NCI-H774 (cell line): Measurements from ENCODE around the gene GSN.
A peak's percentile ranks its signal among the peaks of the same experiment; 100 is the strongest.

ENCODE experiments used
- DNase-seq: peaks from one replicate; lab custom pipeline; 2025; lab: John Stamatoyannopoulos, UW

GSN gene

DNA sequence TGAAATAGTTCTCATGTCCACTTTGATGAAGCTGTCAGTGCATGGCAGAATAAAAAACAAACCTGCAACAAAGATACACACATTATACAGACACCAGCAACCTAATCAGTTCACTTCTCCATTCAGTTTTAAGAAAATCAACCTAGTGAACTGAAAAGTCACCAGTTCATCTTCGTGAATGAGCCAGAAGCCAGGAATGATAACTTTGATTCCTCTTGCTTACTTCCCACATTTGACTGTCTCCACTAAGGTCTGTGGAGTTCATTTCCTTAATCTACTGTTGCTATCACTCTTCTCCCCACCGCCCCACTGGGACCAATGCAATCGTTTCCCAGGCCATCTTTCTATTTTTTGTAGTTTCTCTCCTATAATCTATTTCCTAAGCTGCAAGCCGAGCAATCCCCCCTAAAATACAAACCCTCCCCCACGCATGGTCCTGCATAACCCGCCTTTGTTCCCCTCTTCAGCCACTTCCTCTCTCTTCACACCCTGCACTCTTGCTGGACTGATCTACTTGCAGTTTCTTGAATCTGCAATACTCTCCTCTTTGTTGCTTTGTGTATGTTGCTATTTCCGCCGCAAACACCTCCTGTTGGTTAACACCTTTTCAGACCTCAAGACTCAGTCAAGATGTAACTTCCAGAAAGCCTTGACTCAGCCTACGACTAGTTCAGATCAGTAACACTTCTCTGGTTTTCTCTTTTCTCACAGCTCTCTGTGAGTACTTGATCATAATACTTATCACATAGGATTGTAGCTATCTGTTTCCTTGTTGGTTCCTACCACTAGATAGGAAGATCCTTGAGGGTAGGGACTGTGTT, 85.5 kb downstream of the GSN start:
- DNase-seq = no peak

DNA sequence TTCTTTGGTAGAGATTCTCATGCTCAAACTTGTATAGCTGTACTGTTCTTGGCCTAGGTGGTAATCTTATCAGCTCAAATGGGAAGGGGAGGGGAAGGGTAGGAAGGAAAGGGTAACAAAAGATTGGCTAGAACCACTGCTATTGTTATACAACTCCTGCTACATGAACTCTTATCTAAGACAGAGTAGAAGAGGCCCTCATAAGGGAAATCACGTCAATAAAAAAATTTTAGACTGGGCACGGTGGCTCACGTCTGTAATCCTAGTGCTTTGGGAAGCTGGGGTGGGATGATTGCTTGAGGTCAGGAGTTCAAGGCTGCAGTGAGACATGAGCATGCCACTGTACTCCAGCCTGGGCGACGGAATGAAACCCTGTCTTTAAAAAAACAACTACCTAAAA, 86.2 kb downstream of the GSN start:
- DNase-seq = no peak

DNA sequence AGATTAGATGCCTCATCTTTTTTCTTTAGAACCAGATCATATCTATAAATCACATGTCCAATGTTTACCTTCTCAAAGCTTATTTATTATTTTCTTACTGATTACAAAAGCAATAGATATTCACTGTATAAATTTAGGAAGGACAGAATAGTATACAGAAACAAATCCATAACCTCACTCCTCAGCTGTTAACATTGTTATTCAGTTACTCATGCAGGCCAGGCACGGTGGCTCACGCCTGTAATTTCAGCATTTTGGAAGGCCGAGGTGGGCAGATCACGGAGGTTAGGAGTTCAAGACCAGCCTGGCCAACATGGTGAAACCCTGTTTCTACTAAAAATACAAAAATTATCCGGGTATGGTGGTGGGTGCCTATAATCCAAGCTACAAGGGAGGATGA, 86.8 kb downstream of the GSN start:
- no peak for DNase-seq

DNA sequence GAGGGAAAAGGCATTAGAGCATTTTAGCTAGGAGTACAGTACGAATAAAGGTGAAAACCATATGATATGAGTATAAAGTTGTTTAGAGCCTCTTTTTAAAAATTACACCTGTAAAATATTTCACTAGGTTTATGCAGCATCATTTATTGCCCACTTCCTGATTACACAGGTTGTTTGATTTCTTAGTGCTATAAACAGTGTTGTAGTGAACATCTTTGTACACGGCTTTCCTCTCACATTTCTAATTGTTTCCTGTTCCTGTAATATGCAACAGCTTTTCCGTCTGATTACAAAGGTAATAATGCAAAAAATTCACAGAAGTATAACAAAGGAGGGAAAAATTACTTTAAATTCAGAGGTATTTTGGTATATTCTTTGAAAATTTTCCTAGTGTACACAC, 89.0 kb downstream of the GSN start:
- no peak for DNase-seq

DNA sequence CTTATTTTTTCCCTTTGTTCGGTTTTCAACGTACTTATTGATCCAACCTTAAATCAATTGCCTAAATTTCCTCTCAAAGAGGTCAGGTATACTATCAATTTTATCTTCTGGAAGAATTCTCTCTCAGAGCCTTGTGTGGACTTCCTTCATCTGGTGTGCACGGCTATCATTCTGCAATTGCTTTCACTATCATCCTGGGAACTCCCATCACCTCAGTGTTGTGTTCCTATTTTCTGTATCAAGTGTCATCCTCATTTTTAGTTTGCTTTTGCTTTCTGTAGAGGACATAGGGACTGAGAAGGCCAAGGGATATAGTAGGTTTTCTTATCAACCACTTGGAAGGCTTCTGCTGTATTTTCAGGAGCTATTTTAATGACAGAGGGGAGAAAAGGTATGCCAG, 90.8 kb downstream of the GSN start:
- DNase-seq = no peak

DNA sequence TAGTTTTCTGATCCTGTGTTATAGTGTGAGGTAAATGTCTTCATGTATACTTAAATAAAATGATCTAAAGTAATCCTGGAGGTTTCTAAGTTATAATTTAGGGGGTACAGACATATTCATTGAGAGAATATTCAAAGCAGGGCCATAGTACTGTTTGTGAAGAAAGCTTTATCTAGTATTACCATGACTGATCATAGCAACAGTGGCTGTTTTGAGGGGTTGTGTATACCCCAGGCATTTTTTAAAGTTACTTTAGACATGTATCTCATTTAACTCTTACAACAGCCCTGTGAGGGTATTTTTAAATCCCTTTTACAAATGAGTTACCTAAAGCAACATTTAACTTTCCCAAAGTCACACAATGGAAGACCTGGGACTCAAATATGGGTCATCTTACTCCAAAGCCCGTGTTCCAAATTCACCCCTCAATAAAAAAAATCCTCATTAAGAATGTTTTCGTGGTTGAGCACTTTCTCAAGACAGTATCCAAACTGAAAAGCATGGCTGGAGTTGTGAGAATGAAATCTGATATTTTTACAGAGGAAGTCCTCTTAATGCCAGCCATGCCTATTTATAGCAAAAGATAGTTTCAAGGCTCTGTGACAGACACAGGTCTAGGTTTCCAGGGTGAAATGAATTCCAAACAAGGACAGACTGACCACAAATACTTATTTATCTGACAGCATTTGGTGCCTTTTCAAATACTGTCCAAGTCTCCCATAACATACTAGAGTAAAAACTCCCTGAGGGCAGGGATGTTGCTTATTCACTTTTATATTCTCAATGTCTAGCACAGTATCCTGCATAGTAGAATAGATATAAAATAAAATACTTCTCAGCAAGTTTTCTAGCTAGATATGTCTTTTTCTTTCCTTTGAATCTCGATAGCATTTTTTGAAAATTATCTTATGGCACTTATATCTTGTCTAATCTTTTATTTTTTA, 91.7 kb downstream of the GSN start:
- DNase-seq = no peak

DNA sequence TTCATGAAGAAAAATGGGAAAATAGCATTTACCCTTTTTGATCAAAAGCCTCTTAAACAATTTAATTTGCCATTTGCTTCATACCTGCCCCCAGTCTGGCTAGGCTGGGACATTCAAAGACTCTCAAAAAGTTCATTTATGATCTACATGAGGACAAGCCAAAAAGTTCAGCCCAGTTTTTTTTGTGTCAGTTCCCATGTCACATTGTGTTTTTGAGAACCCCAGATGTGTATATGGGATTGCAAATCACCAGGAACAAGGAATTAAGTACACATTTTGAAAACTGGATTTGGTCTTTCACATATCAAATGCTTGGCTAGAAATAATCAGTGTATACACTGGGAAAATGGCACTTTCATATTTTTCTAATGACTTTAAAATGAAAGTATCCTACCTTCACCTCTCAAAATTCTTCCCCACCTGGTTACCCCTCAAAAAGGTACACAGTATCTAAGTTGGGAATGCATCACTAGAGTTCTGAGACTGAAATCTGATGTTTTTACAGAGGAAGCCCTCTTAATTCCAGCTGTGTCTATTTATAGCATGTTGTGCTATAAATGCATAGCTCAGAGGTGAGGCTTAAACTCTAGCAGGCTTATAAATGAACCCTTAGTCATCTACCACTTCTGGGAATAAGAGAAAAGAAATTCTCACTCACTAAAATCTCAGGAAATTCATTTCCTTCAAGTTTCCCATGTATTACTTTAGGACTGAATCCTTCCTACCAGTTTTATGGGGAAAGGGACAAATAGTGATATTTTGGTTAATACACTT, 92.8 kb downstream of the GSN start:
- no peak for DNase-seq

DNA sequence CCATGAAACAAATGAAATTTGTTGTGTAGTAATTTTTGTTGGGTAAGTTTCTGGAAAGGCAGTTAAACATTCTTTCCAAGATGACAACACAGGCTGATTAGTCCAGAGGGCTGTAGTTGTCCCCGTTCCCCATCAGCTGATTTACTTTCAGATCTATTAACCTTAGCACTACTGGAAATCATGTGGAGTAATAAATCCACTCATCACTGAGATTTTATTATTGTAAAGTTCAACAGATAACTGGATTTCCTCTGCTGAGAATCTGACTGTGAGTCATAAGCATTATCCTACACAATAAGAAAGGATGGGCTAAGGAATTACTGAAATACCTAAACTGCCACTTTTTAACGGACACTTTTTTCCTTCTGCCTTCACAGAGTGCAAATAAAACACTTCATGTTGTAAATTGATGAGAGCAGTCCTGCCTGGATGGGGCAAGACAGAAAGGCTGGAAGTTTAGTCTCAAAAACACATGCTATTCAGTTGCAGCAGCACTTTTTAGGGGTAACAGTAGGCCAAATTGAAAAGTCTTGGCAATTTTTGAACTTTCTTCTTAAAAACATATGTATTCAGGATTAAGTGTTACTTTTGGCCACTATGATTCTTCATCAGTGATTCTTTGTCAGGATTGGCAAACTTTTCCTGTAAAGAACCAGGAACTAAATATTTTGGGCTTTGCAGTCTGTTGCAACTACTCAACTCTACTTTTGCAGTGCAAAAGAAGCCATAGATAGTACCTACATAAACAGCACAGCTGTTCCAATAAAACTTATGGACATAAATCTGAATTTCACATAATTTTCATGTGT, 95.1 kb downstream of the GSN start:
- no peak for DNase-seq

DNA sequence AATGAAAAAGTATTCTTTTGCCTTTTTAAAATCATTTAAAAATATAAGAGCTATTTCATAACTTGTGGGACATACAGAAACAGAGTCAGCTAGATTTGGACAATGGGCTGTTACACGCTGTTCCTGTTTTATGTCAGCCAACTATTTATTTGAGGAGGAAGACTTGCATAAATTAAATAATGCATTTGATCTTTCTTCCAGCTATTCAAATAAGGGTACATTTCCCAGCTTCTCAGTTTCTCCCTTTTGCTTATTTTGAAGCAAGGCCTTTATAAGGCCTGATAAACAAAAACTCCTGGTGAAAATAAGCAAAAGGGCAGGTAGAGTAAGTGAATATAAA, 95.6 kb downstream of the GSN start:
- no peak for DNase-seq

DNA sequence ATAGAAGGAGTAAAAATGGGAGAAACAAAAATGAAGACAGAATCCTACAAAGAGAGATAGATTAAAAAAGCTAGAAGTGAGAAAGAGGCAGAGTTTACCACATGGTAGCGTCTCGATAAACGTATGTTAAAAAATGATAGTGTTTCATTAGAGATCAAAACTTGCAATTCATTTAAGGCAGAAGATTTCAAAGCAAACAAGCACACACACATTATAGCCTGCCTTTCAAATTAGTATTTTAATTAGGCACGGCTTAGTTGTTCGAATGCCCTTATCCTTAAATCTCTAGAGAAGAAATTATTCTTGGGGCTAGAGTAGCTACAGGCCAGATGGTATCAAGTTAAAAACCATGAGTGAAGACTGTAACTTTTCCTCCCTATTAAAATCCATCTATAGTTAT, 96.1 kb downstream of the GSN start:
- DNase-seq = no peak

DNA sequence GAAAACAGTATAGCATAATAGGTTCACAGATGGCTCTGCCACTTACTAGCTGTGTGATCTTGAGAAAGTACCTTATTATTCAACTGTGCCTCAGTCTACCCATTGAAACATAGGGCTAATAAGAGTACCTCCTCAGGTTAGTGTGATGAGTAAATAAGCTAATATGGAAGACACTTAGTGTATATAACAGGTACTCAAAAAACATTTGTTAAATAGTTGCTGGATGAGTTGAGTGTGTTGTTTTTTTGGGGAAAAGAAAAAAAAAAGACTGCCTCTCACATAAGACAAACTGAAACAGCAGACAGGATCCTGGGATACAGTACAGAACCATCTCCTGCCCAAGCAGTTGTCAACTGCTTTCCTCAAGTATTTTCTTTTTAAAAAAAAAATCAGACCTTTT, 96.9 kb downstream of the GSN start:
- DNase-seq = no peak

DNA sequence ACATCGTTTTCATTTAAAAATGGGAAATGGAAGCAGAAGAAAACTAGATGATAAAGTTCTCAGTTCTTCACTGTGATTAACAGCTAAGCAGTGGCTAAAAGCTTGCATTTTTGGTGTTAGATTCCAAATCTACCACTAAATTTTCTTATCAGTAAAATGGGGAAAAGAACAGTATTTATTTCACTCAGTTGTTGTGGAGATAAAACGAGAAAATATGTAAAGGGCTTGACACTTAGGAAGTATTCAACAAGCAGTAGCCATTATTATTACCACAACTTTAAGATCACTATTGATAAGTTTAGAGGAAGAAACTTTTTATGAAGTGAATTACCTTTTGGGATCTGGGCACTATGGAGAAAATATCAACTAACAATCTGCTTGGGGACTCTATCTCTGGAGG, 97.6 kb downstream of the GSN start:
- DNase-seq = no peak

DNA sequence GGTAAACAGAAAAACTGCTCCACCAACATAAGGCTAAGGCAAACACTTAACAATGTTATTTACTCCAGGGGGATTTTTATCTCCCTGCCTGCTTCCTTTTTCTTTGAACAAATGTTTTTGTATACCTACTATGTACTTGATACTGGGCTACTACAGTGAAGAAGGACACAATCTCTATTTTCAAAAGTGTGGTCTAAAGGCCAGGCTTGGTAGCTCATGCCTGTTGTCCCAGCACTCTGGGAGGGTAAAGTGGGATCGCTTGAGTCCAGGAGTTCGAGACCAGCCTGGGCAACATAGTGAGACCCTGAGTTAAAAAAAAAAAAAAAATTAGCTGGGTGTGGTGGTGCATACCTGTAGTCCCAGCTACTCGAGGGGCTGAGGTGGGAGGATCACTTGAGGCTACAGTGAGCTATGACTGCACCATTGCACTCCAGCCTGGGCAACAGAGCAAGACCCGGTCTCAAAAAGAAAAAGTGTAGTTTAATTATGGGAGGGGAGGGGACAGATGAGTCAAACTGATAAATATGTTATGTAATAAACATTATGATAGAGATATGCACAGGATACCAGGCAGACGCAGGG, 98.7 kb downstream of the GSN start:
- DNase-seq = no peak

DNA sequence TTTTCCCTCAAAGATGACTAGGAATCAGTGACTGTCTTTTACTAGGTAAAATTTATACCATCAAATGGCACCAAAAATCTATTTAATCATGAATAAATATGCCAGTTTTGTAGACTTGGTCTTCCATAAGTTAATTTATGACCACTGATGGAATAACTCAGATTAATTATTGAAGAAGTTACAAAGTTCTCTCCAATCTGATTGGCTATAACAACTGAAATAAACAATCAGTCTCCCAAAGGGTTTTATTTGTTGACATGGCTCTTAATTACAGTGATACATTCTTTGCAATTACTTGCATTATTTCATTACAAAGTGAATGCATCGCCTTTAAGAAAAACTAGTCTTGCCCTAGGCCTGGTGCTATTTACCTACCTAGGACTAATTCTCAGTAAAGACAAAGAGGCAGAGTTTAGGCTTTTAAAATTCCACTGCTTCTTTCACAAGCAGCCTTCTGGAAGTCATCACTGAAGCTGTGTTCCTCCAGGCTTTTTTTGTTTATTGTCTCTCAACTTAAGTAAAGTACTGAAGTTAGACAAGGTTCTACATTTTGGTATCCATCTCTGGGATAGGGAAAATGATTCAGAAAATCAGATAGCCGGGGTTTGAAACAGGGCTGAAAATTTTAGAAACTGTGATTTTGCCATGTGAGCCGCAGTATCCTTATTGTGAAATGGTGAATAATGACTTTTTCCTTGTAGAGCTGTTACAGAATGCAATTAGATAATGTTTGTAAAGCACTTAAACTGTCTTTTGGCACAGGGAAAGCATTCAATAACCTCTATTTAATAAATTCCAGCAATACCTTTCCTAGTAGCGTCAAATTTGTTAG, 99.6 kb downstream of the GSN start:
- peak; percentile 20 for DNase-seq

DNA sequence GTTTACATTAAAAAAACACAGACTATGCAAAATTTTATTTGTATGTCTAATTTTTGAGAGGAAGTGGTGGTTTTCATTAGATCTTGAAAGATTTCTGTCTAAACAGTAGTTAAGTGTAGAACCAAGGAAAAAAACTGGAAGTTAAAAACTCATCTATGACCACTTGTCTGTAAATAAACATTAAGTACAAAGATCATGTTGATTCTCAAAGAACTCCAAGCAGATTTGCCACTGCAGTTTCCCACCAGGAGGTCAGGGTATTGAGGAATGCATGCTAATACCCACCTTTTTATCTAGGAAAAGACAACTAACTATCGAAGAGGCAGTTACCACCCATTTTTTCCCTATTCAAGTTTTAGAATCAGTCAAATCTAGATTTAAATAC, 100.2 kb downstream of the GSN start:
- no peak for DNase-seq

DNA sequence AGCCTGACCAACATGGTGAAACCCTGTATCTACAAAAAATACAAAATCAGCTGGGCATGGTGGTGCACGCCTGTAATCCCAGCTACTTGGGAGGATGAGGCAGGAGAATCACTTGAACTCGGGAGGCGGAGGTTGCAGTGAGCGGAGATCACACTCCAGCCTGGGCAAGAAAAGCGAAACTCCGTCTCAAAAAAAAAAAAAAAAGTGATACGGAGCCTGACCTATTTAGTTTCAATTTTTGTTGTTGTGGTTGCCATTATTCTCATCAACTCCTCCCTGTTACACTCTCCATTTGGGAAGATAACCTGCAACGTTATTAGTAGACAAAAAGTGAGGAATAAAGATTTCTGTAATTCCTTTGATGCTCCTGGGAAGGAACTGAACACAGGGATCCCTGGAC, 100.8 kb downstream of the GSN start:
- no peak for DNase-seq

DNA sequence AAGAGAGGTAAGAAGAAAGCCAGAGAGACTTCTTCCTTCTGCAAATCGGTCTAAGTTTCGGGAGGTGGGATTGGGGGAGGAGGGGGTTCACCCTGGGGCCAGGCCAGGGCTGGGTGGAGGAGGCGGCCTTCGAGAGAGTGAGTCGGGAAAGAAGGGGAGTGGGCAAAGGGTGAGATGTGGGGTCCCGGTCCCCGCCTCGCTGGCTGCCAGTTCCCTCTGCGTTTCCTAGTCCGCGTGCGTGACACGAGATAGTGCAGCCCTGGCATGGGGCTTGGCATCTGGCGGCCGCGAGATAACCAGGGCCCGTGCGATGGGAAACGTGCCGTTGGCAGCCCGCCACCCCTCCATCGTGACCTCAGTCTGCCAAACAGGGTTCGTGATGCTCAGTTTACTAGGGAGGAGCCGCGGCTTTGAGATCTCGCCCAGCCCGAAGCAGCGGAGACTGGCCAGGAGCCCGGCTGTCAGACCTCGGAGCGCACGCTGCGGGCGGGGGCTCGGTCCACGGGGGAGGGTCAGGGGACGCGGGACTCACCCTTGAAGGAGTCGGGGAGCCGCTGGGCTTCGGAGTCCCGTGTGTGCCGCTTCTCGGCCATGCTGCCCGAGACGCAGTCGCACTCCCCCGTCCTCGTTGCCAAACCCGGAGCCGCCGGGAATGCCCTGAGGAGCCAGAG, 101.8 kb downstream of the GSN start, which contains the start of gene STOM:
STOM (minus strand) TSS at position 656 of the 671 bp plus-strand sequence; CDS start at position 593, 63 bp downstream.
- DNase-seq = peak; percentile 24

DNA sequence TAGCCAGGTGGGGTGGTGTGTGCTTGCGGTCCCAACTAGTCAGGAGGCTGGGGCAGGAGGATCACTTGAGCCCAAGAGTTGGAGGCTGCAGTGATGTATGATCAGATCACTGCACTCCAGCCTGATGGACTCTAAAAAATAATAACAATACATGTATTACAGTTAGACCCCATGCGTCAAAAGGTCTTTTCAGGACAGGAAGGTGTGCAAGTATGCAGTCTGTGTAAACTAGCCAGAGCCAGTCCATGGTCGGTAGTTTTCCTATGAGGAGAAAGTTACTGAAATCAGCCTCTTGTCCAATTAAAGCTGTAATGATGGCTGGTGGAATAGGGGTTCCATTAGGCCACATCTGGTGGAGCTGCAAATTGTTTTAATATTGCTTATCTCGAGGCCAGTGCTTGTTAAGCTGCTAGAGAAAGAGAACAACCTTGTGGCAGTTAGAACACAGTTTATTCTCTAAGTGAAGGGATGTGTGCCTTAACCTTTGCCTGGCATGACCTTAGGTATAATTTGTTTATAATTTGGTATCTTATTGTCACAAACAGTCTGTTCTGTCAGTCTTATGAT, 103.6 kb downstream of the GSN start:
- no peak for DNase-seq

DNA sequence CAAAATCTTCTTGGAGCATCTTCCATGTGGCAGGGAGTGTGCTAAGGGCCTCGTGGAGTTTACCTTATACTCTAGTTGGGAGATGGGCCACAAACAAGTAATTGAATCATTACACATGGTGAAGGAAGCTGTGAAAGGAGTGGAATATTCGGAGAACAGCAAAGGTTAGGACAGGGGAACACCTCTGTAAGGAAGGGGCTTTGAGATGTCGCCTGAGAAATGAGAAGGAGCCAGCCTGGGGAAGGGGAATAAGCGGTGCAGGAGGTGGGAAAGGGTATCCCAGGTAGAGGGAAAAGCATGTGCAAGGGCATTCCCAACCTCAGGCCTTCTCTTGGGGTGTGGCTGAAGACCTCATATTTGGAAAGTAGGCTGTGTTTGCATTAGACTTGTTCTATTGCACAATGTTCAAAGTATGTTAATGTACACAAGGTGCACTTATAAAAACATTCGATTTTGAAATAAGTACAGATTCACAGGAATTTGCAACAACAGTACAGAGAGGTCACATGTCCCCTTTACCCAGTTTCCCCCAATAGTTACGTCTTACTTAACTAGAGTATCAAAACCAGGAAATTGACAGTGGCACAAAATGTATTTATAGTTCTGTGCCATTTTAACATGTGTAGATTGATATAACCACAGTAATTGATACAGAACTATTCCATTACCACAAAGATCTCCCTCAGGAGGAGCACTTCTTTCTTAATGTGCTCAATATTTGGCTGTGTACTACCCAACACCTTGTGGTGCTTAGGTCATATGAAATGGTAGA, 104.5 kb downstream of the GSN start:
- no peak for DNase-seq
